Measurements from ENCODE around the gene TSPAN11.

DNA sequence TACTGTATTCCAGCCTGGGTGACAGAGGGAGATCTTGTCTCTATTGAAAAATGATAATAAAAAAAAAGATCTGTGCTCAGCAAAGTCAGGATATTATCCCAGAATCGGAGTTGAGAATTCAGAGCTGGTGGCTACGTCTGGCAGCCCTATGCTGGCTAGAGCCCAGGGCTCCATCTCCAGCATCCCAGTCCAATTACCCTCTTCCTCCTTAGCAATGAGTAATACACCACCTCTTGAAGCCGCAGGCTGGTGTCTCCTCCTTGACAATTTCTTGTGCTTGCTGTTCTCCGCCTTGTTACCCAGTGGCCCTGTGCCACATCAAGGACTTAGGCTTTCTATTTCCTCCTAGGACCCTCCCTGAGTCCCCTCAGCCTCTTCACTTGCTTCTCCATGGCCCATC, 108.7 kb downstream of the TSPAN11 start:
- TF ChIP-seq, protein P1, sequence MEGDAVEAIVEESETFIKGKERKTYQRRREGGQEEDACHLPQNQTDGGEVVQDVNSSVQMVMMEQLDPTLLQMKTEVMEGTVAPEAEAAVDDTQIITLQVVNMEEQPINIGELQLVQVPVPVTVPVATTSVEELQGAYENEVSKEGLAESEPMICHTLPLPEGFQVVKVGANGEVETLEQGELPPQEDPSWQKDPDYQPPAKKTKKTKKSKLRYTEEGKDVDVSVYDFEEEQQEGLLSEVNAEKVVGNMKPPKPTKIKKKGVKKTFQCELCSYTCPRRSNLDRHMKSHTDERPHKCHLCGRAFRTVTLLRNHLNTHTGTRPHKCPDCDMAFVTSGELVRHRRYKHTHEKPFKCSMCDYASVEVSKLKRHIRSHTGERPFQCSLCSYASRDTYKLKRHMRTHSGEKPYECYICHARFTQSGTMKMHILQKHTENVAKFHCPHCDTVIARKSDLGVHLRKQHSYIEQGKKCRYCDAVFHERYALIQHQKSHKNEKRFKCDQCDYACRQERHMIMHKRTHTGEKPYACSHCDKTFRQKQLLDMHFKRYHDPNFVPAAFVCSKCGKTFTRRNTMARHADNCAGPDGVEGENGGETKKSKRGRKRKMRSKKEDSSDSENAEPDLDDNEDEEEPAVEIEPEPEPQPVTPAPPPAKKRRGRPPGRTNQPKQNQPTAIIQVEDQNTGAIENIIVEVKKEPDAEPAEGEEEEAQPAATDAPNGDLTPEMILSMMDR (IDR thresholded peaks at IDR 0.05; ENCODE audit: insufficient read depth, low read length, poor library complexity, severe bottlenecking) = no peak
- no peak for TF ChIP-seq EZH2phosphoT487 (conservative IDR thresholded peaks at IDR 0.05; ENCODE audit: low read length)

Data from SU-DHL-6 (cell line).